Effector memory CD8-positive, alpha-beta T cell (primary cell): ENCODE data around the gene INPP5E.
A peak's percentile ranks its signal among the peaks of the same experiment; 100 is the strongest.
"Not testable (repeated sequence)": the region's sequence is repeated elsewhere in the genome, so short reads cannot be mapped to it uniquely, and the experiment has no call there.

Experiments
- ATAC-seq: fragments of 150-1000 bp; cut with Tn5 transposase; replicated peaks from 2 replicates; pipeline ENCODE4 v1.10.0; 2021; ENCODE audit warnings: mild to moderate bottlenecking, moderate library complexity
- DNase-seq, 3 experiments: peaks; one replicate each; pipeline ENCODE4 v3.0.0; 2021
- H3K27ac Mint-ChIP-seq, 2 donors: one replicate each; pipeline ENCODE4 v1.8.0; 2022; ENCODE audit warnings: mild to moderate bottlenecking in 2 of 2, mixed read lengths in 2 of 2, moderate library complexity in 2 of 2
- H3K27me3 Mint-ChIP-seq, 2 donors: one replicate each; pipeline ENCODE4 v1.8.0; 2022; ENCODE audit warnings: mixed read lengths in 2 of 2
- H3K36me3 Mint-ChIP-seq: one replicate; pipeline ENCODE4 v1.8.0; 2022; ENCODE audit warnings: mild to moderate bottlenecking, moderate library complexity, mixed read lengths; ENCODE audit not compliant: insufficient read depth
- H3K4me1 Mint-ChIP-seq, 2 donors: one replicate each; pipeline ENCODE4 v1.8.0; 2022; ENCODE audit warnings: low read depth in 2 of 2, mixed read lengths in 2 of 2
- H3K4me3 Mint-ChIP-seq, 2 donors: one replicate each; pipeline ENCODE4 v1.8.0; 2022; ENCODE audit warnings: mild to moderate bottlenecking in 2 of 2, mixed read lengths in 2 of 2, moderate library complexity in 2 of 2
- H3K9me3 Mint-ChIP-seq, 2 donors: one replicate each; pipeline ENCODE4 v1.8.0; 2022; ENCODE audit warnings: mixed read lengths in 2 of 2

INPP5E gene

DNA sequence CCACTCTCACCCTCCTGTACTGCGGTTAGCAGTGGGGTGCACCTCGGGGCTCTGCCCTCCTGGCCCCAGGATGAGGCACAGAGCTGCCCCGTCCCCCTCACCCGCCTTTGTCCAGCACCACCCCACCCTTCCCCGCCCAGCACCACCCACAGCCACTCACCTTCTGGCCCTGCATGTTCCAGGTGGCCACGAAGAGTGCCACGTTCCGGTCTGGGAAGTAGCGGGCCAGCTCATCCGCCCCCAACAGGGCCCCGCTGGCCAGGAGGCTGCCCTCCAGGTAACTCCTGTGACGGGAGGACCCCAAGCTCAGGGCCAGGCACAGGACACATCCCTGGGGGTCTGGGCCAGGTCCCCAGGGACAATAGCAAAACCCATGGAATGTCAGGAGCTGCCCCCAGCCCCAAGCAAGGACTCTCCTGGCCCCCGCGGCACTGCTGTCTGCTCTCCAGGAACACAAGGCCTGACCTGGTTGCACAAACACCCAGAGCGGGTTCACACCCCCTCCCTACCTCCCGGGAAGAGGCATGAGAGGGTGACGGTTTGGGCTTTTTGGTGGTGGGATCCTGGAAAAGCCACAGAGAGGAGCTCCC is 5.0 kb downstream of the INPP5E start:
- H3K4me3 Mint-ChIP-seq, result no peak overlapping the region
- DNase-seq, result no peak
- peaks cover 23 to 27% of the 10 kb centered on the region in 2 donors for H3K4me1 Mint-ChIP-seq
- H3K27me3 Mint-ChIP-seq, result no peaks in the 10 kb centered on the region
- no peak for ATAC-seq
- H3K27ac Mint-ChIP-seq, result no peak overlapping the region
- peaks cover 8% of the 10 kb centered on the region for H3K36me3 Mint-ChIP-seq
- H3K9me3 Mint-ChIP-seq, result no peaks in the 10 kb centered on the region

DNA sequence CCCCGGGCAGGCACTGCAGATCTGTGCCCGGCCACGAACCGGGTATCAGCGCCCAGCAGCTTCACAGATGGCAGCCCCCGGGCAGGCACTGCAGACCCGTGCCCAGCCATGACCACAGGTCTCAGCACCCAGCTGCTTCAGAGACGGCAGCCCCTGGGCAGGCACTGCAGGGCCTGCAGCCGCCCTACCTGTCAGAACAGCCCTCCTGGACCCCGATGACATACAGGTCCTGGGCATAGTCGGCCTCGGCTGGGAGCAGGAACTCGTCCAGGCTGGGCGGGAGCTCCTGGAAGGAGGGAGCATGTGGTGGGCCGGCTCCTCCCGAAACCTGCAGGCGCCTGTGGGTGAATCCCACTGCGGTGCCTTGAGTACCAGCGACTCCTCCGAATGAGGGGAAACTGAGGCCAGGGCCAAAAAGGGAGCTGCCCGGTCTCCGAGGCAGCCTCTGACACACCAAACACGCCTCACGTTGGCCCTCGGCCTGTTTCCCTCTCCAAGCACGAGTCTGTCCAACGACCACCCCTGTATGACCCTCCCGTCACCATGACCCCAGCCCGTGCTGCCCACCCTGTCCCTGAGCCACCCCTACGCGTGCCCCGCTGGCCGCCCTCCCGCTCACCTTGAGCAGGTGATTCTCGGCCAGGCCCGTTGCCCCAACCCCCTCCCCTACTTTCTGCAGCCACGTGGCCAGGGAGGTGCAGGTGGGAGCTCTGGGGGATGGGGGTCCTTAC is 5.6 kb downstream of the INPP5E start:
- DNase-seq, result no peak
- H3K27ac Mint-ChIP-seq, result no peak overlapping the region
- H3K4me3 Mint-ChIP-seq, result no peak overlapping the region
- peaks cover 15% of the 10 kb centered on the region for H3K36me3 Mint-ChIP-seq
- no peaks in the 10 kb centered on the region for H3K27me3 Mint-ChIP-seq
- H3K4me1 Mint-ChIP-seq, result peaks cover 23 to 27% of the 10 kb centered on the region in 2 donors
- ATAC-seq, result no peak
- no peaks in the 10 kb centered on the region for H3K9me3 Mint-ChIP-seq

DNA sequence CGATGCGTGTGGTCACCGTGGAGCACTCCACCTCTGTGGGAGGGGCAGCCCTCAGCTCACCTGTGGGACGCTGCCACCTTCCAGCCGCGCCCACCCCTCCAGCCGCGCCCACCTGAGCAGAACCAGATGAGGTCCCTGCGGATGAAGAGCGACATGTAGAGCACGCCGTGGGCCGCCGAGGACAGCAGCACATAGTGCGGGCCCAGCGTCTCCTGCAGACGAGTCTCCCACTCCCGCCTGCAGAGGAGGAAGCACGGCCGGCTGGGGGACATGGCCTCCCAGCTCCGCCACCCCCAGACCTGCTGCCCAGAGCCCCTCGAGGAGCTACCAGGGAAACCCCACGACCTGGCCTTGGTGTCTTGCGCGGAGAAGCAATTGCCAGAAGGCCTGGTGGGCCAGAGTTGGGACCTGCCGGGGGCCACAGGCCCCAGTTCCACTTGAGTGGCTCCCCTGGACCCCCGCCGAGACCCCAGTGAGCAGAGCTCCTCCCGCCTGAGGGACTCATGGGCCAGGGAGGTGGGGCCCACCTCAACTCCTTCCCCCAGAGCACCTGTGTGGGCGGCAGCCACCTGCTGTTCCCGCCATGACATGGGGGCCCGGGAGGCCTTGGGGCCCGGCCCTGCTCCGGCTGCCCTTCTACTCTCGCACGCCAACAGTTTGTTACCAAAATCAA is 6.5 kb downstream of the INPP5E start:
- Mint-ChIP-seq H3K9me3 (no peaks in the 10 kb centered on the region), H3K27ac (no peak overlapping the region), H3K4me3 (no peak overlapping the region), H3K36me3 (peaks cover 18% of the 10 kb centered on the region), H3K4me1 (peaks cover 19 to 24% of the 10 kb centered on the region in 2 donors), H3K27me3 (no peaks in the 10 kb centered on the region)
- DNase-seq, result no peak
- no peak for ATAC-seq

GRCh38 chr9:136432591-136432990 is 7.1 kb downstream of the INPP5E start:
- ATAC-seq (no peak), DNase-seq (no peak)
- H3K4me1 Mint-ChIP-seq, result peaks cover 17 to 20% of the 10 kb centered on the region in 2 donors
- H3K4me3 Mint-ChIP-seq, result no peak overlapping the region
- H3K27ac Mint-ChIP-seq, result no peak overlapping the region
- no peaks in the 10 kb centered on the region for H3K27me3 Mint-ChIP-seq
- H3K36me3 Mint-ChIP-seq, result peaks cover 18% of the 10 kb centered on the region
- no peaks in the 10 kb centered on the region for H3K9me3 Mint-ChIP-seq

- no peak for DNase-seq
- Mint-ChIP-seq H3K27me3 (no peaks in the 10 kb centered on the region), H3K9me3 (no peaks in the 10 kb centered on the region), H3K4me1 (peaks cover 10 to 13% of the 10 kb centered on the region in 2 donors), H3K4me3 (no peak overlapping the region), H3K27ac (no peak overlapping the region), H3K36me3 (peaks cover 18% of the 10 kb centered on the region)
- no peak for ATAC-seq
These were observed 7.8 kb downstream of the INPP5E start for GRCh38 chr9:136431782-136432350.

- Mint-ChIP-seq H3K9me3 (no peaks in the 10 kb centered on the region), H3K4me3 (no peak overlapping the region), H3K36me3 (peaks cover 15% of the 10 kb centered on the region), H3K4me1 (peaks cover 0 to 4% of the 10 kb centered on the region in 2 donors), H3K27ac (no peak overlapping the region), H3K27me3 (no peaks in the 10 kb centered on the region)
- ATAC-seq (no peak), DNase-seq (no peak)
These were observed 8.9 kb downstream of the INPP5E start for GRCh38 chr9:136430588-136431234.

- H3K4me3 Mint-ChIP-seq, result no peak overlapping the region
- H3K9me3 Mint-ChIP-seq, result no peaks in the 10 kb centered on the region
- no peaks in the 10 kb centered on the region for H3K27me3 Mint-ChIP-seq
- H3K36me3 Mint-ChIP-seq, result peaks cover 21% of the 10 kb centered on the region
- DNase-seq (no peak), ATAC-seq (no peak)
- H3K27ac Mint-ChIP-seq, result peak overlapping the region in 1 of 2 donors; percentile 42
- H3K4me1 Mint-ChIP-seq, result no peaks in the 10 kb centered on the region
These were observed 9.8 kb downstream of the INPP5E start for GRCh38 chr9:136429683-136430491.

DNA sequence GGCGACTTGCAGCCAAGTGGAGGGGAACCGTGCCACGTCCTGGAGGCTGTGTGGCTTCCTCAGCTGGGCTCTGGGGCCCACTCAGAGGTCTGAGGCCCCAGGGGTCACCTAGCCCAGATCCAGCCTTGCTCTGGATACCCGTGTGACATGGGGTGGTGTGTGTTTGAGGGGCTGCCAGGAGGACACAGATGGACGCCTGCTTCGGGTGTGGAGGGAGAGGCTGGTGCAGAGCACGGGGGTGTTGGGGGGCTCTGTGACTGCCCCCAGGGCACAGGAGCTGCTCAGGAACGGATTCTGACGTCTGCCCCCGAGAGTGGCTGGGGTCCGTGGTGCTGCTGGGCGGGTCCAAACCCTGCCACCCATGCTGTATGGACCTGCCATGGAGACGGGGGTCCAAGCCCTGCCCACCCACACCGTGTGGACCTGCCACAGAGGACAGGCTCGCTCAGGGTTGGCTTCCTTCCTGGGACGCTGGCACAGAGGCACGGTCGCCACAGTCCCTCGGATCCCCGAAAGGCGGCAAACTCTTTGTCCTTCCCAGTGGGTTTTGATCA is 10.5 kb downstream of the INPP5E start:
- Mint-ChIP-seq H3K4me1 (no peaks in the 10 kb centered on the region), H3K27ac (no peak overlapping the region), H3K36me3 (peaks cover 26% of the 10 kb centered on the region), H3K27me3 (no peaks in the 10 kb centered on the region), H3K4me3 (no peak overlapping the region), H3K9me3 (no peaks in the 10 kb centered on the region)
- no peak for ATAC-seq
- DNase-seq, result no peak

GRCh38 chr9:136426787-136427186 is 12.9 kb downstream of the INPP5E start:
- DNase-seq (no peak), ATAC-seq (no peak)
- no peak overlapping the region for H3K4me3 Mint-ChIP-seq
- H3K27me3 Mint-ChIP-seq, result no peaks in the 10 kb centered on the region
- no peaks in the 10 kb centered on the region for H3K9me3 Mint-ChIP-seq
- no peak overlapping the region for H3K27ac Mint-ChIP-seq
- H3K4me1 Mint-ChIP-seq, result no peaks in the 10 kb centered on the region
- peaks cover 43% of the 10 kb centered on the region for H3K36me3 Mint-ChIP-seq

- H3K4me1 Mint-ChIP-seq, H3K9me3 Mint-ChIP-seq, H3K4me3 Mint-ChIP-seq, DNase-seq, H3K27me3 Mint-ChIP-seq, ATAC-seq: not testable (repeated sequence)
- peak overlapping the region in 1 of 2 donors; percentile 6 for H3K27ac Mint-ChIP-seq
- H3K36me3 Mint-ChIP-seq, result peaks cover 53% of the 10 kb centered on the region
These were observed 14.3 kb downstream of the INPP5E start for GRCh38 chr9:136425367-136425766.

DNA sequence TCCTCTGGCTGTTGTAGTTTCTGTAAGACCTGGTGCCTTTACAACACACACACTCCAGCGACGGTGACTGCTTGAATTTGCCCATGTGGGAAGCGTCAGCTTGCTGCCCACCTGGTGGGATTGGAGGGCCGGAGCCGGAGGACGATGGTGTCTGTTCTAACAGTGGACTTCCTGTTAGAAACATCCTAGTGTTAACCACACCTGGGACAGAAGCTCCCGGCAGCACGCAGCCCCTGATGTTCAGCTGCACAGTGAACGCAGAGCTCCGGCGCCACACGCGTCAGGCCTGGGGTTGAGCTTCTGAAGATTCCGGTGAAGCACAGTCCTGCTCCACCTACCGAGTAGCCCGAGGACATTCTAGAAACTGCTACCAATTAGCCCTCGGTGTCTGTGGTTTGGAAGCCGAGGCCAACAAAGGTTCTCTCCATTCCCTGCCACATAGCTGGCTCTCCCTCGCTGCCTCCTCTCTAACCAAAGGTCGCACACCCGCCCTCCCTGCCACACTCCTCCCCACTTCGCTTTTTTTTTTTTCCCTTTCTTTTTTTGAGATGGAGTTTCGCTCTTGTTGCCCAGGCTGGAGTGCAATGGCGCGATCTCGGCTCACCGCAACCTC is 14.8 kb downstream of the INPP5E start:
- Mint-ChIP-seq H3K27me3 (no peaks in the 10 kb centered on the region), H3K9me3 (no peaks in the 10 kb centered on the region), H3K4me1 (no peaks in the 10 kb centered on the region), H3K36me3 (peaks cover 58% of the 10 kb centered on the region), H3K27ac (peak overlapping the region in 1 of 2 donors; percentile 6), H3K4me3 (no peak overlapping the region)
- DNase-seq, result no peak
- ATAC-seq, result no peak

DNA sequence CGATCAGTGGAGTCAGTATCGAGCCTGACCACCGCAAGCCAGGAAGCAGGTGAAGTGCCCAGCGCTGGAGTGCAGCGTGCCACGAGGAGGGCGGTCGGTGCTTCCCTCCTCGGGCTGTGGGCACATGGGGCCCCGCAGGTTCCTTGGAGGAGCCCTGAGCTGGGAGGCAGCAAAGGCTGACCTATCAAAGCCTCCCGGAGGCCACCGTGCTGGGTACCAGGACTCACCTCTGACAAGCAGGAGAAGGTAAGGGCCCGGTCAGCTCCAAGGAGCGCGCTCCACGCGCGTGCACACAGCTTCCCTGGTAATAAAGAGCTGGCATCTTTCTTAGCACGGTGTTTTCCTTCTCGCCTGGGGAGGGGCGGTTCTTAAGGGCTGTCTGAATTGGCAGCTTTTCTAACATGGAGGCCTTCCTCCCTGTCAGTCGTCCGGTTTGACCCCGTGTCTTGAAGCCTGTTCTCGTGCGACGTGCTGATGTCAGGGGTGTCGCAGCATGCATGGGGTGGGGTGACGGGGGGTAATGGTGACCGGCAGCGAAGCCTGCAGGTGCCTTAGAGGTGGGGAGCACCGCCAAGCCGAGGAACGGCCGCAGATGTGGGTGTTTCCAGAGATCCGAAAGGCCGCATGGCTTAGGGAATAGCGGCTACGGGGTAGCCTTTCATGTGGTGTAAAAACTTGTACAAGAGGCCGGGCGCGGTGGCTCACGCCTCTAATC is 16.1 kb downstream of the INPP5E start:
- ATAC-seq, result no peak
- Mint-ChIP-seq H3K27me3 (no peaks in the 10 kb centered on the region), H3K27ac (peak overlapping the region in 1 of 2 donors; percentile 57), H3K36me3 (peaks cover 60% of the 10 kb centered on the region), H3K9me3 (no peaks in the 10 kb centered on the region), H3K4me1 (peaks cover 0 to 2% of the 10 kb centered on the region in 2 donors), H3K4me3 (no peak overlapping the region)
- no peak for DNase-seq
